A204.1 (cell line): ENCODE results near the gene ATP6V1F.

Experiments used
- FAIRE-seq: peaks from 2 replicates; lab custom pipeline; 2012; peaks lifted over from hg19 to GRCh38; lab: Jason Lieb, UNC

Gene ATP6V1F

DNA sequence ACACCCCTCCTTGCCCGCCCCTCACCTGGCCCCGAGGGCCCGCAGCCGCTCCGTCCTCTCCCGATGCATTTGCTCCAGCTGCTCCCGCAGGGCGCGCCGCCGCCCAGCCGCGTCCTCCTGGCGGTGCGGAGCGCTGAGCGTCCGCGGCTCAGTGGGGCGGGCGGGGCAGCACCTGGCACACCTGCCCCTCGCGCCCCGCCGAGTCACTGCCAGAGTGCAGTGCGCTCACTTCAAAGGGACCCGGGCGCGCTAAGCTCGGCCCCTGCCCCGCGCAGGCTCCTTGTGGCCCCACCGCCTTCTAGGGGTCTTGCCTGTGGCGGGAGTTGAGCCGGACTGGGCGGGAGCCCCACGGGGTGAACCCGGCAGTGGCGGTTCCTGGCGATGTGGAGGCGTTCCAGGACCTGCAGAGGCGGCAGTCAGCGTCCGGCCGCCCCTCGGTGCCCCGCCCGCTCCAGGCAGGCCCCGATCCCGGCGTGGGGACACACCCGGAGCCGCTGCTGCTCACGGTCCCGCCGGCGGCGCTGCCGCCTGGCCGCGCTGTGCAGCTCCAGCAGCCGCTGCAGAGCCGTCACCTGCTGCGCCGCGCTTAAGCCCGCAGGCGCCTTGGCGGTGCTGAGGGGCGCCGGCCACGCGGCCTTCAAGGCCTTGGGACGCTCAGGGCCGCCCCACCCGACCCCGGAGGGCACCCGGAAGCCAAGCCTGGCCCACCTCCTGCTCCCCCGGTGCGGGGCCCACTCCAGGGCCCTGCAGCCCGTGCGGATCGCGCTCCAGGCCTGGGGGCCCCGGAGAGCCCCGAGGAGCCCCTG, 6.7 kb downstream of the ATP6V1F start:
- FAIRE-seq: no peak

DNA sequence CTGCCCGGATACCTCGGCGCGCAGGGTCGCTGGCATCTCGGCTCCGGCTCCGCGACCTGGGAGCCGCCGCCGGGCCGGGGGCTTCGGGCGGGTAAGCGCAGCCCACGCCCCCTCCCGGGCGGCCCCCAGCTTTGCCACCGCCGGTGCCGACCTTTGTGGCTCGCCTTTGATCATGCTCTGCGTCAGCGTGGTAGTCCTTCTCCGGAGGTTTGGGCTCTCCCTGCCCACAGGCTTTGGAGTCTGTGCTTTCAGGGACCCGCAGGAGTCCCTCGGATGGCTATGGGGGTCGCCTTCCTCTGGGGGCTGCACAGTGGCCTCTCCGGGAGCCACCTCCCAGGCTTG, 7.3 kb downstream of the ATP6V1F start:
- no peak for FAIRE-seq

DNA sequence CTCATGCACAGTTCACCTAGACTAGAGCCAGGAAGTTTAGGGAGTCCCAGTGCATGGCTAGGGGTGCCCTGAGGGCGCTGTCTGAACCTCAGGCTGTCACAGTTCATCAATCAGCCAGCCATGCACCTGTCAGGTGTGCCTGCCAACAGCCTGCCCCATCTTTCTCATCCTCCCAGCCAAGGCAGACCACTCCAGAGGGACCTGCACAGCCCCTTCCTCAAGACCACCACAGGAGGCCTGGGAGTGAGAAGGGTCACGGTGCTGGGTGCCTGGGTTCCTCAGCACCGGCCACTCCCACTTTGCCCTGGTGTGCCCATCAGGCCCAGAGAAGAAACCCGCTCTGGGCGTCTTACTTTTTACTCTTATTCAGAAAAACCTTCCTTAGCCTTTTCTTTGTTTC, 8.4 kb downstream of the ATP6V1F start:
- no peak for FAIRE-seq

DNA sequence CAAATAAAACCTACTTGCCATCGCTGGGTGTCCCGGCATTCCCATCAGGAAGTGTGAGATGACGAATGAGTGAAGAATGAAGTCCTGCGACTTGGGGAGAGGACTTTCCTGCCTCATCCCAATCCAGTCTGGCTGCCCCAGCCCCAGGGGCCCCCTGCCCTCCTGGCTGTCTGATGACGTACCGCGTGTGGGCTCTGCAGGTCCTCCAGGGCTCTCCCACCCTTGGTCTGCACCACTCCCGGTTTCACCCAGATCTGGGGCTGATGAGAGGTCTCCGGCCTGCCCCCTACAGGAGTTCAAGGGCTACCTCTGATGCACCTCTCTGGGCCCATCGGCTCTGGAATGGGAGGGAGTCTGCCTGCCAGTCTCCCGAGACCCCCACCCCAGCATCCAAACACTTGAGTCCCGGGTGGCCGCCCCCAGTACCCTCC, 9.8 kb downstream of the ATP6V1F start:
- no peak for FAIRE-seq

DNA sequence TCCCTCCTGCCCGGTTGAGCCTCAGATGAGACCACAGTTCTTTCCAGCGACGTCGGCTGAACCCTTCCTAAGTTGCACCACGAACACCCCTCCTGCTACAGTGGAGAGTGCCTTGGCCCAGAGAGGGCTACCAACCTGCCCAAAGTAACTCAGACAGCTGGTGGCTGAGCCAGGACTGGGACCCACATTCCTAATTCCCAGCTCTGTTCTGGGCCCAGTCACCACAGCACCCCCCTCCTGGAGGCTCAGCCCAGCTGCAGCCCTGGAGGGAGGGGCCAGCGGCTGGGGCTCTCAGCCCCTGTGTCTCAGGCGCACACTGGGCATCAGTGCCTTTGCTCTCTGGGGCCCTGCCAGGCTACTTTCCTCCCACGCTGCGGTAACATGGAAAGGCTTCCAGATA, 10.6 kb downstream of the ATP6V1F start:
- FAIRE-seq: no peak

DNA sequence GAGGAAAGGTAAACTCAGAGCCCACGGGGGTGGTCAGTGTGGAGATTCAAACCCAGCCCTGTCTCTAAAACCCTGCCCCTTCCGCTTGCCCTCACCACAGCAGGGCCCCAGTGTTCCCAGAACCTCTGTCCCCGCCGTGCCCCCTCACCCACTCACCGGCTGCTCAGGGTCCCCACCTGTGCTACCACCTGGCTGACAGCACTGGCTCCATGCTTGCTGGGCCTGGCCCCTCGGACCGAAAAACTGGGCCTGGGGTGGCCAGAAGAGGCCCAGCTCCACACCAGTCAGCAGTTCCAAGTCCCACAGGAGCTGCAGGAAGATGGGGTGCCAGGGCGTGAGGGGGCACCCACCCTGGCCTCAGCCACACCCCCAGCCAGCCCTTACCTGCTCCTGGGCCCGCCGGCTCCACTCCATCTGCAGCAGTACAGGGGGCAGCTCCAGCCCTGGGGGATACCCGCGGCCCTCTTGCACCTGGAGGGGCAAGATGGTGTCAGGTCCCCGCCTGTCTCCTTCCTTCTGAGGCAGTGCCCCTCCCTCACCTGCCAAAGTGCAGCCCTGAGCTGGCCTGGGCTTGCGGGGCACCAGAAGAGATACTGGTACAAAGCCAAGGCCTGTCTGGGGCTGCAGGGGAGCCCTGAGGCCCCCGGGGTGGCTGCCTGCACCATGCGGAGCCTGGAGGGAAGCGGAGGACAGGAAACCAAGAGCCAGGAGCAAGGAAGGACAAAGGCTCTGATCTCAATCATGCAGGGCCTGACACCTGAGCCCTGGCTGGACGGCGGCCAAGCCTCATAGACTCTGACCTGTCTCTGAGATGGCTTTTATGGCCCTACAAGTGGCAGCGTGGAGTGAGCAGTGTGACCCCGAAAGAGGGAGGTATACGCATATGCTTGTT, 11.7 kb downstream of the ATP6V1F start:
- no peak for FAIRE-seq

DNA sequence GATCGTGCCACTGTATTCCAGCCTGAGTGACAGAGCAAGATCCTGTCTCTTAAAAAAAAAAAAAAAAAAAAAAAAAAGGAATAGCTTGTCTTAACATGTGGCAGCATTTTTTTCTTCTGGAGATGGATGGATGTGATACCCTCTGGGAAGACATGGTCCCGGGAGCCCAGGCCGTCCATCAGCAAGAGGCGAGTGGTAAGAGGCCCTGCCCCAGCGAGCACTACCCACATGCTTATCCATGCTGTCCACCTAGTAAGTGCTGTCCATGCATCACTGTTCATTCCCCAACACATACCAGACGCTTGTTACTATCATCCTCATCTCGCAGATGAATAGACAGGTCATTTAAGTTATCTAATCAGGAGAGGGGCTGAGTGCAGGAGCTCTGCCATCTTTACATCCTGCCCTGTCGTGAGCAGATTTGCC, 12.9 kb downstream of the ATP6V1F start:
- no peak for FAIRE-seq

DNA sequence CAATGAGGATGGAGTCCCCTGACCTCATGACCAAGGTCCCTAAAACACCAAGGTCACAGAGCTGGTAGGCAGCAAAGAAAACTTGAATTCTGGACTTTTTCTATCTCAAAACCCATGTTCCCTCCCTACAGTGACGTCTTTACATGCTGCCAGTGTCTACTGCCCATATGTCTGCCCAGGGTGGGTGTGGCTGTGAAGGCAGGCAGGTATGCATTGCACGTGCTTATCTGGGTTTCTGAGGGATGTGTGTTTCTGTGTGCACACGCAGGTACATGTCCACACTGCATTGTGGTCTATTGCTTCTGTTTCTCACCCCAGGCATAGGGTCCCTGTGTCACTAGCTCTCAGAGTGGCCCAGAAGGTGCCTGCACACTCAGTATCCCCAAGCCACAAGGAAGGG, 13.5 kb downstream of the ATP6V1F start:
- no peak for FAIRE-seq

DNA sequence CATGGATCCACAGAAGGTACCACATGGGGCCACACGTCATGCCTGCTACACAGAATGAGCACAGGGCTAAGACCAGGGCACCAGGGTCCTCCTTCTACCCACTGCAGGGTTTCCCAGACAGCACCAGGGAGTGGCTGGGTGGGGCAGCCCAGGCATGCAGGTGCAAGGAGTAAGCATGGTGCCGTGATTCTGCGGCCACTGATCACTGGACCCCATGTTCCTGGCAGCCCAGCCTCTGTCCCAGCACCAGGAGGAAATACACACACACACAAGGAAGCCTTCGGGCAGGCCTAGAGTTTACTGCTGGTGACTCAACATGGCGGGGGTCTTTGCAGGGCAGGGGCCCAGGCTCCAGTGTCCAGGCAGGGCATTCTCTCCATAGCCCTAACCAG, 13.9 kb downstream of the ATP6V1F start:
- no peak for FAIRE-seq

DNA sequence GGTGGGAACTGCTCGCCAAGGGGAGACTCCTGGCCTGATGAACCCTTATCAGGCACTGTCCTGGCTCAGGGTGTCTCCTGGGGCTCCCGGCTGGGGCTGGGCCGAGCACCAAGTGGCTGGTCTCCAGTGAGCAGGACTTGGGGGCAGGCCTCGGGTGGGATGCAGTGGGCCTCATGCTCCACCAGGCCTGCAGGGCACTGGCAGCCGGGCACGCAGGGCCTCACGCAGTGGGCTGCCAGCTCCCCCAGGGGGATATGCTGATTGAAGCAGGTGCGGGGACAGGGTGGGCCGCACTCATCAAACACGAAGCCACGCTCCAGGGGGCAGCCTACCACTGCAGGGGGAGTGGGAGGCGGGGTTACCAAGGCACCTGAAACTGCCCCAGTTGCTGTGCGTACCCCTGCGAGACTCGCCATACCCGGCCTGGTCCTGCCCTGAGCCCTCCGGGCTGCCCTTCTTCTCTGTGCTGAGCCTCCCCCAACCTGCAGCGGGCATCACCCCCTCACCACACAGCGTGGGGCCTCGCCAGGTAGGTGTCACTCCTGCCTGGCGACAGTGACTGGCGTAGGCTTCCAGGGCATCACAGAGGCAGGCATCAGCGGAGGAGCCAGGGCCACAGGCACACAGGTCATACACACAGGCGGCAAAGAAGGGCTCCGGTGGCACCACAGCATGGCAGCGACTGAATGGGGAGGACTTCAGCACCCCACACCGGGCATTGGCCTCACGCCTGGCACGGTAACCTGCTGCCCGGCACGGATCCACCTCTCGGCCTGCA, 14.5 kb downstream of the ATP6V1F start:
- no peak for FAIRE-seq

DNA sequence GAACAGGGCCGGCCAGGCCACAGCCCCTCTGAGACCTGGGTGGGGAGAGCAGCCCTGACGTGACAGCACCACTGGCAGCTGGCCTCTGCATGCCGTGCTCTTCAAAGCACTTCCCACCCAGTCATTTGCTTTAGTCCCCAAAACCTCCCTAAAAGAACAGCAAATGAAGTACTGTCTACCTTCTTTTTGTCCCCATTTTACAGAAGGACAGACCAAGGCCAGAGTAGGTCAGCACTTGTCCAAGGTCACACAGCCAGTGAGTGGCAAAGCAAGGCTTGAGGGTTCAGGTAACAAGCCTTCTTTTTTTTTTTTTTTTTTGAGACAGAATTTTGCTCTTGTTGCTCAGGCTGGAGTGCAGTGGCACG, 15.1 kb downstream of the ATP6V1F start:
- no peak for FAIRE-seq

DNA sequence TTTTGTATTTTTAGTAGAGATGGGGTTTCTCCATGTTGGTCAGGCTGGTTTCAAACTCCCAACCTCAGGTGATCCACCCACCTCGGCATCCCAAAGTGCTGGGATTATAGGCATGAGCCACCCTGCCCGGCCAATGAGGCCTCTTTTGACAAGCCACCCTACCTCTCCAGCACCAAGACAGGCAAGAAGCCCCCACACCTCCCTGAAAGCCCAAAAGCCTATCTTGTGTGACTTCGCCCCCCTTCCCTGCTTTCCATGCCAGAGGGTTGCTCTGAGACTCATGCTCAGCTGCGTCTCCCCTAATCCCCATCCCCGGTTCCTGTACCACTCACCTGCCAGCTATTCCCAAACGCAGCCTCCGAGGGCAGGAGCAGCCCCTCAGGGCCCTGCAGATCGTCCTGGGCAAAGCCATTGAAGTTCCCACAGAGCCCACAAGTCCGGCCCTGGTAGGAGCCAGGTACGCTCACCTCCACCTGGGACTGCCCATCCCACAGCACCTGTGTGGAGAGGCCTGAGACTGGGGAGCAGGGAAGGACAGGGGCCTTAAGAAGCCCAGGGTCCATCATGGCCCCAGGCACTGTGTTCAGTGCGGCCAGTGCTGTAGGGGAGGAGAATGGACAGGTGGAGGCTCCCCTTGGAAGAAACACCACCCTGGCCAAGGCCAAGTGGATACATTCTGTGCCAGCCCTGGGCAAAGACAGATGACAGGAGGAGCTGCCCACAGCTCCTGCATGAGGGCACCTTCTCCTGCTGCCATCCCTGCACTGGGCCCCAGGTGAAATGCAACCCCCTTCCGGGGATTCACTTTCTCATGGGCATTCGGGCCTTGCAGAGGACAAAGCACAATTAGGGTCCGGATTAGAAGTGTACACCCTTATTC, 15.8 kb downstream of the ATP6V1F start:
- no peak for FAIRE-seq

DNA sequence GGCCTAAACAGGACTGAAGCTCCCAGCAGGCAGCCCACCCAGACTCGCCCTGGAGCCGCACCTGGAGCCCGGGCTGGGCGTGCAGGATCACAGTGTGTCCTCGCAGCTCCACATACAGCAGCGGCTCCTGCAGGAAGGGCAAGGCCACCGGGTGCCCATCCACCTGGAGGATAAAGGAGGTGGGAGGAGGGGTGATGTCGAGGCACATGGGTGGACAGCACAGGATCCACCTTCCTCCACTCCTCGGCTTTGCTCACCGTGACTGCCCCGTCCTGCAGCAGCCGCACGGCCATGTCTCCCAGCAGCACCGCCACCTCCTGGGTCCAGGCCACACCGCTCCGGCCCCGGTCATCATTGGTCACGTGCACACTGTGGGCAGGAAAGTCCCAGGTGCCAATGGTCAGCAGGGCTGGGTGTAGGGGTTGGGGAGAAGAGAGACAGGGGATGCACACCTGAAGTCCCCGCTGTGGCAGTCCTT, 16.8 kb downstream of the ATP6V1F start:
- FAIRE-seq: no peak

DNA sequence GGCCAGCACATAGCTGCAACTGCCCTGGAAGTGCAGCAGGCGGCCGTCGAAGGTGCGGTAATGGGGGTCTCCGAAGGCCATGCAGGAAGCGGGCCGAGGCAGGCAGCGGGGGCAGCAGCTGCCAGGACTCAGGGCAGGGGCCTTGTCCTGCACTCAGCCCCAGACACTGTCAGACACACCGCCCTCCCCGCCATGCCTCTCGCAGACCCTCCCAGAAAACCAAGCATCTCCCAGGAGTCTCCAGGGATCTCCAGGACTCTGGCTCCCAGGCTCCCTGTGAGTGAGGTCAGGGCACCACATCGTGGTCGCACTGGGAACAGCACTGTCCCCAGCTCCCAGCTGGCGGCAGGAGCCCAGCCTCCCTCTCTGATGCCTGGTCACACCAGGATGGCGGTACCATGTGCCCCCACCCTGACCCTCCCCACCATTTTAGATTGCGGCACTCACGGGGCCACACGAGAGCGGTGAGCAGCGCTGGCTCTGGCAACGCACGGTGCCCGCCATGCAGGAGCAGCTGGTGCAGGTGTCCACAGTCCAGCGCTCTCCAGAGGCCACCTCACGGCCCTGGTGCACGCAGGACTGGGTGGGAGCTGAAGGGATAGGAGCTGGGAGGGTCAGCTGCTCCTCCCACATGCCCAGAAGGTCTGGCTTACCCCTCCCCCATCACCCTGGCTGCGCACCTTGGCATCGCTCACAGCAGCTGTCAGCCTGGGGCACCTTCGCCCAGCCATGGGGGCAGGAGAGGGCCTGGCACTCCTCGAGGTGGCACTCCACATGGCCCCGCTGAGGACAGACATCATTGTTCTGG, 17.5 kb downstream of the ATP6V1F start:
- no peak for FAIRE-seq

DNA sequence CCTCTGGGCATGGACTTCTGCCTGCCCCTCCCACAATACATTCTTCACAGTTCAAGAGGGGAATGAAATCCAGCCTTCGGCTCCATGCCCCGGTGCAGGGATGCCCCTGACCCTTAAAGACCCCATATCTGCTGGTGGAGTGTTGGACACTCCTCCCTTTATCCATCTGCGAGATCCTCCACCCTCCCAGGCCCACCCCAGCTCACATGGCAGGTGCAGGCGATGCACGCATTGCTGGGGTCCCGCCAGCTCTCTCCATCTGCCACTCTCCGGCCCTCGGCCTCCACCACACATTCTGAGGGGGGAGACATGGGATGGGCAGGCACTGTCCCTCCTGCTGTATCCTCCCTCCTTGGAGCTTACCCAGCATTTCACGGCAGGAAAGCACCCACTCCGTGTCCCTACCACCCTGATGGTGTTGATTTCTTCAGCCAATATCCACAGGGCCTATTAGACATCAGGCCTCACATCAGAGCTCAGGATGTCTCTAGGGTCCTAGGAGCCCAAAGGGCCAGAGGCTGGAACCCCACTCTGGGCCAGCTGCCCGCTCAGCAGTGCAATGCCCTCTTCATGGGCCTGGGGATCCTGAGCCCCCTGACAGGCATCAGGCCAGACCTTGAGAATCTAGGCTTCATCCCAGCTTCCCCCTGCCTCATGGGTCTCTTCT, 18.3 kb downstream of the ATP6V1F start:
- FAIRE-seq: no peak

DNA sequence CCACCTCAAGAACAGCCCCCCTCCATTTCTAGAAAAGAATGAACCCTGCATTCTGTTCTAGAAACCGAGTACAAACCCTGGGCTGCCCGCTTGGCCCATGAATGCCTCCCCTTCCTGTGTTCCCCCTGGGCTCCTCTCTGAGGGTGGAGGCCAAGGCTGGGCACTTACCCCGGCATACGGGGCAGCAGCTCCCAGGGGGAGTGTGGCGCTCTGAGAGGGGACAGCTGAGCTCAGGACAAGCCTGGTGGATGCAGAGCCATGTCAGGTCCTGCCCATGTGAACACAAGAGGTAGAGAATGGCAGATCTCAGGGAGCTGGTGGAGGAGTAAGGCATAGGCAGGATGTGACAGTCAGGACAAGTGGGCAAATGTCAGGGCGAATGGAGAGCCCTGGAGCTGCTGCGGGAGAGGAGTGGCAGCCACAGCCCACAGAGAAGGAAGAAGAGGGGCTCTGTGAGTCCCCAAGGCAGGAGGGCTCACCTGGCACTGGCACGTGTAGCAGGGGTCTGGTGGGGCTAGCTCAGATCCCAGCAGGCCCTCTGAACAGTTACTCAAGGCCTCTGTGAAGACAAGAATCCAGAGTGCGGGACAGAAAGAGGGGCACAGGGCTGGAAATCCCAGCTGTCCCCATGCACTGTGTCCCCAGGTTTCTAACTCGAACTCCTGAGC, 18.9 kb downstream of the ATP6V1F start:
- FAIRE-seq: no peak

DNA sequence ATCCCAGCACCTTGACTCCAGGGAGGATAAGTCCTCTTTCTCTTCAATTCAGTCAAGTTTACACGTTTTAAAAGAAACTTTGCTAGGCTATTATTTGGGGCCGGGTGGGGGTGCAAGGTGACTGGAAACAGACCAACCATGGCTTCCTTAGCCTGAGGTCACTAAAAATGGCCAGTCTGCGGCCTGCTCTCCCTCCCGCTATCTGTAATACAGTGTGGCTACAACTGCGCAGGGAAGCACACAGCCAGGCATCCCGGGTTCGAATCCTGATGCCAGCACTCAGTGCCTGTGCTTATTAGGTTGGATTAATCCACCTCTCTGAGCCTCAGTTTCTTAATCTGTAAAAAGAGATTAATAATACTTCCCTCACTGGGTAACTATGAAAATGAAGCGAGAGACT, 19.5 kb downstream of the ATP6V1F start:
- FAIRE-seq: no peak

DNA sequence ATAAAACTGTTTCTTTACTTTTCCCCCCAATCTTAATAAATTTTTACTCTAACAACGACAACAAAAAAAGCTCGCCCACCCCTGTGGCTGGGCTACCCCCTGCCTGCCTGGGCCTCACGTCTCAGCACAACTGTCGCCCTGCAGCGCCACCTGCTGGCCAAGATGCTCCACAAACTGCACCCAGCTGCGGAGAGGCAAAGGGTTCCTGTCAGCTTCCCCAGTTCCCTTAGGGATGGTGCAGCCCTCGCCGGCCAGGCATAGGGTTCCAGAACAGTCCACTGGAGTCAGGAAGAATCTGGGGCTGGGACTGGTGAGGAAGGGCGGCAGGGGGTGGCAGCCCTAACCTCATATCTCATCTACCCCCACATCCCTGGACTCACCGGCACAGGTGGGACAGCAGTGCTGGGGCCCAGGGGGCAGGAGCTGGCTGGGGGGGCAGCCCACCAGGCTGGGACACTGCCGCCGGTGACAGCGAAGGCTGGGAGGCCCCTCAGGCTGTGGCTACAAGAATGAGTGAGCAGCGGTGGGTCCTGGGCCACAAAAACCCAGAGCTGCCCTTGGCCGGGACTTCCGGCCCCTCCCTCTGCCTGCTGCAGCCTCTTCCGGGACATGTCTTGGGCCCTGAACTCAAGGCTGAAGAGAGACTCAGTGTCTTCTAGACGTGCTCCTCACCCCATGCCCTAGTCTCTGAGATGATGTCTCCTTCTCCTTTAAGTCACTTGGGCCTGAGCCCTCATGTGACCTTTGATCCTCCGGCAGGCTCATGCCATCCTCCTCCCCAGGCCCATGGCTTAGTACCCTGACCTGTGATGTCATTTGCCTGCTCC, 21.2 kb downstream of the ATP6V1F start:
- FAIRE-seq: no peak
